GM21360 (cell line): ENCODE results near the gene MYMX.
"Not testable (repeated sequence)": the region's sequence is repeated elsewhere in the genome, so short reads cannot be mapped to it uniquely, and the experiment has no call there.

ENCODE experiments used
- ATAC-seq: cut with Tn5 transposase; IDR thresholded peaks from one replicate; pipeline ENCODE4 v1.9.1; 2021; ENCODE audit warnings: mild to moderate bottlenecking, moderate library complexity; ENCODE audit not compliant: unreplicated experiment

Gene MYMX

GRCh38 chr6:44185953-44186634, 30.6 kb upstream of the MYMX start:
- ATAC-seq = no peak

DNA sequence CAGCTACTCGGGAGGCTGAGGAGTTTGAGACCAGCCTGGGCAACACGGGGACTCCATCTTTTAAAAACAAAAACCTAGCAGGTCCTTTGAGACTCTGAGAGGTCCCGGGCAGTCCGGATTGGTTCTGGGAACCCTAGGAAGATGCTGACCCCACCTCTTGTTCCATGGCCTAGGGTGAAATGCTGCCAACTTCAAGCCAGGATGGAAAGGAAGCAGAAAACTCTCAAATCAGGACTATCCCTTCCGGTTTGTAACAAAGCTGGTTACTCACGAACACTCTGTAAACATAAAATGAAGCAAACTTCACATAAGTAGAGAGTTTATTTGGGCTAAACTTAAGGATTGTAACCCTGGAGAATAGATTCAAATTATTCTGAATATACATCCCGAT, 30.1 kb upstream of the MYMX start:
- ATAC-seq = no peak

DNA sequence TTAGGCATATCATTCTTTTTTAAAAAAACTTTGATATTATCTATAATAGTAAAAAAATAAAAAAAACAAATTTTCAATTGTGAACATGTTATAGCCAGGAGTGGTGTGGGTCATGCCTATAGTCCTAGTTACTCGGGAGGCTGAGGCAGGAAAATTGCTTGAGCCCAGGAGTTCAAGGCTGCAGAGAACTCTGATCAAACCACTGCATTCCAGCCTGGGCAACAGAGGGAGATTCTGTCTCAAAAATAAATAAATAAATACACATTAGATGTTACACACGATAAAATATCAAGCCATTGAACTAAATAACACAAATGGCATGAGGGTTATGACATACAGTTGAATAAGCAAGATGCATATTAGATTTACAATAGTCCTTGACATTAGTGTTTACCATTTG, 27.9 kb upstream of the MYMX start:
- ATAC-seq = no peak

GRCh38 chr6:44189257-44189656, 27.5 kb upstream of the MYMX start:
- ATAC-seq = no peak

- peak; percentile 67 for ATAC-seq
These were observed 26.0 kb upstream of the MYMX start for GRCh38 chr6:44190715-44191114.

DNA sequence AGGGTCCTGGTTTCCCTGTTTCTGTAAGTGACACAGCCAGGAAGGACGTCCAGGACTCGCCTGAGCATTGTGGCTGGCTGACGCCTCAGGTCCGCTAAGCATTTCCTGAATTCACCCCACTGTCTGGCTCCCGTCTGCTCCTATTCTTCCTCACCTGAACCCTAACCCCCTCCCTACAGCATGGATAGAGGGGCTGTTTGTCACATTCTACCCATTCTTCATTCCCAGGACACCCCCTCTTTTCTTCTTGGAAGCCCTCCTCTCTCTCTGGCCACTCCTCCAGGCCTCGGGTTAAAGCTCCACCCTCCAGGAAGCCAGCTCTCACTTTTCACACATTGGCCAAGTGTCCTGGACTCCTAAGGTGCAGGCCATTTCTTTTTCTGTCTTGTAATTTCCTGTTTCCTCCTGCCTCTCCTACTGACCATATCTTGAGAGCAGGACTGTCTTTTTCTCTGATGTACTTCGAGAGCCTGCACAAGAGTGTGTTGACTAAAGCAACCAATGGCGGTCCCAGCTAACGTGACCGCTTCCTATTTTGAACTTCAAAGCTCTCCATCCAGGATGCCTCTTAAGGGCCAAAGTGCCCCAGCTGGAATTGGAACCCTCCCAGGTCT, 24.2 kb upstream of the MYMX start:
- ATAC-seq = no peak

DNA sequence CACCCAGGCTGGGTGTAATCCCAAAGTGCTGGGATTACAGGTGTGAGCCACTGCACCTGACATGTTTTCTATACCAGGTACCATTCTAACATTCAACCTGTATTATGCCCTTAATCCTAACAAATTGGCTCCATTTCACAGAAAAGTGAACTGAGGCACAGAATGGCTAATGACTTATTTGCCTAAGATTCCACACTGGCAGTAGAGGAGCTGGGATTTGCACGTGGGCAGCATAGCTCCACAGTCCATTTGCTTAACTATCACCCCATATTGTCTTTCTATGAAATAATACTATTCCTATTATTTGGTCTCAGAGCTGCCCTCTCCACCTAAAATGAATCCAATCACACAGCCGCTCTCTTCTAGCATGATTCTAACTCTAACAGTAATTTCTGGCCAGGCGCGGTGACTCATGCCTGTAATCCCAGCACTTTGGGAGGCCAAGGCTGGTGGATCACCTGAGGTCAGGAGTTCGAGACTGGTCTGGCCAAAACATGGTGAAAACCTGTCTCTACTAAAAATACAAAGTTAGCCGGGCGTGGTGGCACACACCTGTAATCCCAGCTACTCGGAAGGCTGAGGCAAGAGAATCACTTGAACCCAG, 23.3 kb upstream of the MYMX start:
- ATAC-seq = no peak

GRCh38 chr6:44194326-44194725, 22.4 kb upstream of the MYMX start:
- no peak for ATAC-seq

- not testable (repeated sequence) for ATAC-seq
These were observed 20.4 kb upstream of the MYMX start for GRCh38 chr6:44196351-44196750.

- no peak for ATAC-seq
These were observed 18.0 kb upstream of the MYMX start for GRCh38 chr6:44198684-44199083.

- no peak for ATAC-seq
These were observed 16.8 kb upstream of the MYMX start for GRCh38 chr6:44199883-44200282.

DNA sequence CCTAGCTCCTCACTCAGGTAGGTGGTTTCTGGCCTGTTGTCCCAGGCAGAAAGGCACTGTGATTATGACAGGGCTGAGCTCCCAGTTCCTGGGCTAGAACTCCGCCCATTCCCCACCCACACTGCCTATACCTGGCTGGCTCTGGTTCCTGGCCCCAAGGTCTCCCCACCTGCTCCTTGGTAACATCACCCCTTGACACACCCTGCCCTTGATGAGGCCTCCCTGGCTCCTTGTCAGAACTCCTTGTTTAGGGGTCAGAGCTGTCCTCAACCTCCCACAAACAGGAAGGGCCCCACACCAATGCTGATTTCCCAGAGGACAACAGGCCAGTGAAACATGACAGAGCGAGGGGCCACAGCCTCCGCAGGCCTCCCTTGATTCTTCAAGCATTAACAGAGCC, 15.5 kb upstream of the MYMX start:
- ATAC-seq = no peak

DNA sequence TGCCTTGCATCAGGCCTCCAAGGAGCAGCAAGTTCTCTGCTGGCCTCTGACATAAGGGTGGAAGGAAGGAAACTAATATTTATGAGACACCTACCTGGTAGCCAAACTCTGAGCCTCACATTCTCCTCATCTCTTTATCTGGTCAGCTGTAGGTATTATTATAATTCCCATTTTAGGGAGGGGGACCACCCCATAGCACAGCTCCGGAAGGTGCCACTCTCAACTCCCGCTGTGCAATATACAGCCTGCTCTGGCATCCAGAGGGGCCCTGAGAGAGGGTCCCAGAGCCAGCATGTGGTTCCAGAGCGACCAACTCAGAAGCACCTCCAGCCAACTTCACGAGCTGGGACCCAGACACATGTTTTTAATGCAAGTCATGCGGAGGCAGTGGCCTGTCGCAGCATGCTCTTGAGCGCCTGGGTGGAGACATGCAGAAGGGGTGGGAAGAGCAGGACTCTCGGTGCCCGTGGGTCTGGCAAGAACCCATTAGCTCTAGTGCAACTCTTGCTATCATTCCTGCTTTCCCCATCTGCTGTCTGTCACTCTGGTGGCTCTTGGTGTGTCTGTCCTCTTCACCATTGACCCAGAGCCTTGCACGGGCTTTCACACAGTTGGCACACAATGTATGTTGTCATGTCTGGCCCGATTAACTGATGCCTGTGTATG, 15.0 kb upstream of the MYMX start:
- no peak for ATAC-seq

GRCh38 chr6:44202332-44202971, 14.3 kb upstream of the MYMX start:
- no peak for ATAC-seq

- ATAC-seq = no peak
These were observed 13.6 kb upstream of the MYMX start for GRCh38 chr6:44202972-44203750.

DNA sequence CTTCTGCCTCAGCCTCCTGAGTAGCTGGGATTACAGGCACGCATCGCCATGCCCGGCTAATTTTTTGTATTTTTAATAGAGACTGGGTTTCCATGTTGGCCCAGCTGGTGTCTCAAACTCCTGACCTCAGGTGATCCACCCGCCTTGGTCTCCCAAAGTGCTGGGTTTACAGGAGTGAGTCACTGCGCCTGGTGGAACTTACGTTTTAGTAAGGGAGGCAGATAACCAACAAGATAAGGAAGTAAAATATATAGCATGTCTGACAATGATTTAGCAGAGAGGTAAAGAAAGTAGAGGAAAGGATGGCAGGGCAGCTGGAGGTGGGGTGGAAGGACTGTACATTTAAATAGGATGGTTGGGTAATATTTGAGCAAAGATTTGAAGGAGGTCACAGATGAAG, 12.8 kb upstream of the MYMX start:
- no peak for ATAC-seq

DNA sequence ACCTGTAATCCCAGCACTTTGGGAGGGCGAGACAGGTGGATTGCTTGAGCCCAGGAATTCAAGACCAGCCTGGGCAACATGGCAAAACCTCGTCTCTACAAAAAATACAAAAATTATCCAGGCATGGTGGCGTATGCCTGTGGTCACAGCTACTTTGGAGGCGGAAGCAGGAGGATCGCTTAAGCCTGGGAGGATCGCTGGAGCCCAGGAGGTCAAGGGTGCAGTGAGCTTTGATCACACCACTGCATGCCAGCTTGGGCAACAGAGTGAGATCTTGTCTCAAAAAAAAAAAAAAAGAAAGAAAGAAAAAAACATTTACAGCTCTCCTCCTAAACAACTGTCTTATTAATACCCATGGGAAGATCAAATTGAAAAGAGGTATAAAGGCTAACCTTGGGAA, 8.8 kb upstream of the MYMX start:
- no peak for ATAC-seq

DNA sequence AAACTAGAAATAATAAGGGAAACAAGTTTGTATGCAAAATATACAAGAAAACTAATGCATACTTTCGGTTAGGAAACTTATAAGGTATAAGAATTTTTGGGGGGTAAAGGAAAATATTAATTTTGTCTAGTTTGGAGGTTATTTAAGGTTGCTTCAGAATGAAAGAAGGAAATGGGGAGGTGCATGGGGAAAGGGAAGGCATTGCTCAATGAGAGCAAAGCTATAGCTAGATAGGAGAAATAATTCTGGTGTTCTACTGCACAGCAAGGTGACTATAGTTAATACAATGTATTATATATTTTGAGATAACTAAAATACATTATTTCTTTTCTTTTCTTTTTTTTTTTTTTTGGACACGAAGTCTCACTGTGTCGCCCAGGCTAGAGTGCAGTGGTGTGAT, 5.4 kb upstream of the MYMX start:
- no peak for ATAC-seq

DNA sequence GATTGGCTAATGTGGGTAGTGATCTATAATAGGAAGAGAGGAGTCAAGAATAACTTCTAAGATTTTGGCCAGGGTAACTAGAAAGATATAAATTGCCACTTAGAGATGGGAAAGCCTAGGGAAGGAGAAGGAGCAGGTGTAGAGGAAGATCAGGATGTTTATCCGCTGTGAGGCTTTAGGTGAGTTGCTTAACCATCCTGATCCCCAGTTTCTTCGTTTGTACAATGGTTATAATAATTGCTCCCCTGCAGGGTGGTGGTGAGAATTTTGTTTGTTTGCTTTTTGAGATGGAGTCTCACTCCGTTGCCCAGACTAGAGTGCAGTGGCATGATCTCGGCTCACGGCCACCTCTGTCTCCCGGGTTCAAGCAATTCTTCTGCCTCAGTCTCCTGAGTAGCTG, 2.4 kb upstream of the MYMX start:
- ATAC-seq = no peak

GRCh38 chr6:44217332-44218143, 812 bp downstream of the MYMX start:
- ATAC-seq = no peak
